Eye (tissue), 1 donor: ENCODE data around the gene ZDHHC22.

Experiments used
- DNase-seq: peaks from one replicate; pipeline ENCODE4 v3.0.0-alpha.2; 2015

The ZDHHC22 gene

DNA sequence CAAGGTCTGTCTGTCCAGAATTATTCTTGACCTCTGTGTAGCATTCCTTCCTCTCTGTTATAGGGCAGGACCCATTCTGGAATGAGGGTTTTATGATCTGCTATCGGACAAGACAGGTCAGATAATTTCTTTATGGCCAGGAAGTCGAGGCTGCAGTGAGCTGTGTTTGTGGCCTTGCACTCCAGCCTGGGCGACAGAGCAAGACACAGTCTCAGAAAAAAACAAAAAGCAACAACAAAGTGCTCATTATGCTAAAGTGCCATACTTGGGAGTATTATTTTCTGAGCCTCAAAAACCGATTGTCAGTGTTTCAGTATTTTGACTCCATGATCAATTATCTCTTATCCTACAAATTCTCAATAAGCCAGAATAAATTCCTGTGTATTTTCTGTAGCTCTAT is 39.4 kb downstream of the ZDHHC22 start:
- no peak for DNase-seq

DNA sequence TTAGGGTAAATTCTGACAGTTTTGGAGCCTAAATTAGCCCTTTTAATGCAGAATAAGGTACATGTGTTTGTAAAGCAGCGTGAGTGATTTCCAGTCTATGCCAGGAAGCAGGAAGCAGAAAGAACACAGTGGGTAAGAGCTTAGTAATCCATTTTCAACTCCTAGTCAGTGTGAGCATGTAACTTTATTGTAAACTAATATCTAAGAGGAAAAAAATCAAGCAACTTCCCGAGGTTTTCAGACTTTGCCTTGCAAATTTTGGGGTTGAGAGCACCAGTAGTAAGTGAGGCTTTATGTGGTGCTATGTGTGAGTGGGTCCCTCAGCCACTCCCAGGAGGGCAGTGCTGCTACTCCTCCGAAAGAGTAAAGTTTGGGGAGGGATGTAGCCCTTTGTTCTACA is 40.6 kb downstream of the ZDHHC22 start:
- DNase-seq = no peak

GRCh38 chr14:77099425-77100167 is 42.0 kb downstream of the ZDHHC22 start:
- DNase-seq = peak; percentile 37

- no peak for DNase-seq
Observed at GRCh38 chr14:77098529-77099353, 42.9 kb downstream of the ZDHHC22 start.

- peak; percentile 100 for DNase-seq
Observed at GRCh38 chr14:77097700-77098528, 43.7 kb downstream of the ZDHHC22 start, which contains the start of gene CIPC. CIPC (plus strand) TSS chr14:77098258; CDS start chr14:77105709, 7,451 bp downstream.

- no peak for DNase-seq
Observed at GRCh38 chr14:77097006-77097699, 44.4 kb downstream of the ZDHHC22 start.

DNA sequence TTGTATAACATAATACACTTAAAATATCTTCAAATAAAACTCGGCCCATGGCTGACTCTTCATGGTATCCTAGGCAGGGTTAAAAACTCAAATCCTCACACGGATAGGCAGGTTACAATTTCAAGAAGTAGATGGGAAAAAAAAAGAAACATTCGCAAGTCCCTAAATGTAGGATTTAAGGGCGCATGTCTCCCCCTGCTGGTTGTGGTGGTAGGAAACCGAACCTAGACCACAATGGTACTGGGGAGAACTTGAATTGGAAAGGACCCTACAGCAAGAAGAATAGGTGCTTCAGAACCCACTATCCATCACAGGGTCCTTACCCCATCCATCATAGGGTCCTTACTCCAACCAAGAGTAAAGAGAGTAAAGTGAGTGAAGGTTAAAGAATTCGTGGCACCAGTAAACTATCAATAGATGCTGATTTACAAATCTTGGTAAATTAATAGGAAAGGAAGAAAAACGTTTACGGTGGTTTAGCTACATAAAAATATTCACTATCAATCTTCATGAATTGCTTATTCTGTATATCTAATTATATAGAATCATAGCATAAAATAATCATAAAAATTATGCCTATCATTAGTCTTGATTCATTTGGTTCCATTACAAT is 46.8 kb downstream of the ZDHHC22 start:
- peak; percentile 92 for DNase-seq

DNA sequence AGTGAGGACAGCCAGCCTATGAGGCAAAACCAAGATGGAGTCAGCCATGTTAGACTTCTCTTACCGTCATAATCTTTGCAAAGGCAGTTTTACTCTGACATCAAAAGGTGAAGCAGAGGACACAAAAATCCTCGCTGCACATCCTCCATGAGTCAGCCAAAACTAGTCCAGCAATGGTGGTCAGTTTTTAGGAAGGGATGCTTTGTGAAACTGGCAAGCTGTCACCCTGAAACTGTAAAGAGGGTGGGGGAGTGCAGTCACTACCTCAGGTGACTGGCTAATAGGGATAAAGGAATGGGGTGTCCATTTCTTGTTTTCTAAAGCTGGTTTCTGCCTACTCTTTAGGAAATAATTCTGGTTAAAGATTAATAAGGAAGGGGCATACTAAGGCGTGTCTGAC is 48.9 kb downstream of the ZDHHC22 start:
- no peak for DNase-seq

DNA sequence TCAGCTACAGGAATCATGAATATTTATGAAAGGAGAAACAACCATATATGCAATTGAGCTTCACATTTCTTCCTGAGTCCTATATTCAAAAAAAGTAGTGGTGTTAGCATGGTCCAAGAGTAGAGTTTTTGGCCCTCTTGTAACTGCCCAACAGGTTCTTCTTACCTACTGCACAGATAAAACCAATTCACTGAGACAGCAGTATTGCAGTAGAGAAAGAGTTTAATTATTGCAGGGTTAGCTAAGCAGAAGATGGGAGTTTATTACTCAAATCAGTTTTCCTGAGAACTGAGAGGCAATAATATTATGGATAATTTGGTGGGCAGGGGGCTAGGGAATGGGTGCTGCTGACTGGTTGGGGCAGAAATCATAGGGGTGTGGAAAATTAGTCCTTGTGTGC is 50.1 kb downstream of the ZDHHC22 start:
- no peak for DNase-seq

- no peak for DNase-seq
Observed at GRCh38 chr14:77088645-77089044, 52.9 kb downstream of the ZDHHC22 start.

DNA sequence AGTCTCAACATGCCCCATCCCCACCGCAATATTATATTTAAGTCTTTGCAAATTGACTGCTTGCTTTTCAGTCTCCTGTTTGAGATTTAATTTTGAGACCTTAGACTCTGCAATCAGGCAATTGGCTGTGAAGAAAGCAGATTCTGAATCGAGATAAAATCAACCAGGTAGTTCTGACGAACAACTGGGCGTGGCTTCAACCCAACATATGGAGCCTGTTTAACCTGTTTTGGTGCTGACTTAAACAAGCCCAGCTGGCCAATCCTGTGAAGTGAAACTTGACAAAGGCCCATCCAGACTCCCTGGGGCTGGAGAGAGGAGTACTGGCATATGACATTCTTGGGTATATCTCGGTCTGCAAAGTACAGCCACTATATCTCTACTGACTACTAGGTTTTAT is 53.4 kb downstream of the ZDHHC22 start:
- peak; percentile 66 for DNase-seq

DNA sequence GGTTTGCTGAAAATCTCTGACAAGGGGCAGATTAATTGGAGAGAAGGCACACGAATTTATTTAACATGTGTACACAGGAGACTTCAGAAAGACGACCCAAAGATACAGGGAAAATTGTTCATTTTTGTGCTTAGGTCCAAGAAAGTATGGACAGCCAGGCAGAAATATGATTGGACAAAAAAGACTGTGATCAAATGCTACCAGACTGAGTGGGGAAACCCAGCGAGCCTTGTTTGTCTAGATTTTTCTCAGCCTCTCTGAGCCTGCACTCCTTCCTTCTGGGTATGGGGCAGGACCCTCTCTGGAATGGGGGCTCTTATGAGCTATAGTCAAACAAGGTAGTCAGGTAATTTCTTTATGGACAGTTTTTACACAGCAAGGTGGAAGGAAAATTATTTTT is 54.0 kb downstream of the ZDHHC22 start:
- no peak for DNase-seq

GRCh38 chr14:77086951-77087350 is 54.6 kb downstream of the ZDHHC22 start:
- DNase-seq = no peak

DNA sequence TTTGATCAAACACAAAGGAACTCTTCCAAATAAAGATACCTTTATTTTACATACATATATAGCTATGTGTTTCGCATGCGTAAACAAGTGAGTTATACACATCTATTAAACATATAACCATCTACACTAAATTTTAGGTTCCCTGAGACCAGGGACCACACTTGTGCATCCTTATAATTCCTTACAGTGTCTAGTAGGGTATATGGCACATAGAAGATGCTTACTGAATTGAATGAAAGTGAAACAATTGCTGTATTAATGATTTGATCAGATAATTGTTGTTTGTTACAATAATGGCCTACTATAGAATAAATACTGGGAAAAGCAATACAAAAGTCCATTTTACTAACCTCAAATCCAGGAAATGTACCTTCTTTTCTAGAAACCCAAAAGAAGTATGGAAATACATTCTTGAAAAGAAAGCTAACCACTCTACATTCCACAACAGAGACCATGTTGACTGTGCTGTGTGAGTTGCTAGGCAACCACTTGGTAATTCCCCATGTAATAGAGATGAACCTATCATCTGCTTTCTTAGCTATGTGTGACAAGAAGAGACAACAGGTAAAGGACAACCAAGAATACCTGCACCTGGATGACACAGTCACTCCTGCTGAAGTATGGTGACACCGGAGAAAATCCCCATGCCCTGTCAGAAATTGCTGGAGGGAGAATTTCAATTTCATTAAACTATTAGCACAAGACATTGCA is 55.4 kb downstream of the ZDHHC22 start:
- DNase-seq = peak; percentile 72

DNA sequence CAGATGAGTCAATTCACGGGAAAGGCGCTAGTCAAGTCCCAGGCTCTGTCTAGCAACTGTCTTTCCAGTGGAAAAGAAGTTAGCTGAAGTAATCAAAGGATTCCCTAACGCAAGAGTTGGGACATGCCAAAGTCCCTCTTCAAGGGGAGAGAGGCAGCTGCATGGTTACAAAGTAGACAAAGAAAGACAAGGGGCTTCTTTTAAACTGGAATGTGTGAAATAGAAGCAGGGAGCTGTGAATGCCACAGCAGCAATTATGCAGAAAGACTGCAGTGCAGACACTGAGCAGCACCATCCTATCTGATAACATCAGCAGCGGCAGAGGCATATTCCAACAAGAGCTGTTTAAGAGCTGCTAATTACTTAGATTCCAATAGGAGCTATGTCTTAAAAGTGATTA is 56.1 kb downstream of the ZDHHC22 start:
- DNase-seq = peak; percentile 68

DNA sequence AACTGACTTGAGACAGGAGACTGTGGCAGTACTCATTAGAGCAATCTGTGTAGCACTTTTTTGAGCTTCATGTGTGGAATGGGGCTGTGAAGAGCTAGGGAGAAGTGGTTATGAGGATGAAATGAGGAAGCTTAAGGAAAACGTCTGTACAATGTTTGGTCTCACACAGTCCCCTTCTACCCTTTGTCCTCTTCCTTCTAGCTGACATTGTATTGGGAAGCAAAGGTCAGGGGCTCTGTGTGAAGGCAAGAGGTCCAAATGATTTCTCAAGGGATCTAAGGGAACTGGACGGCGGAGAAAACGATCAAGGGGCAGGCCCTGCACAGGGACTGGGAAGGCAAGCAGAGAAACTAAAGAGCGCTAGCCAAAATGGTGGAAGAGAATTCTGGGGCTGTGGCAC is 56.6 kb downstream of the ZDHHC22 start:
- peak; percentile 44 for DNase-seq

DNA sequence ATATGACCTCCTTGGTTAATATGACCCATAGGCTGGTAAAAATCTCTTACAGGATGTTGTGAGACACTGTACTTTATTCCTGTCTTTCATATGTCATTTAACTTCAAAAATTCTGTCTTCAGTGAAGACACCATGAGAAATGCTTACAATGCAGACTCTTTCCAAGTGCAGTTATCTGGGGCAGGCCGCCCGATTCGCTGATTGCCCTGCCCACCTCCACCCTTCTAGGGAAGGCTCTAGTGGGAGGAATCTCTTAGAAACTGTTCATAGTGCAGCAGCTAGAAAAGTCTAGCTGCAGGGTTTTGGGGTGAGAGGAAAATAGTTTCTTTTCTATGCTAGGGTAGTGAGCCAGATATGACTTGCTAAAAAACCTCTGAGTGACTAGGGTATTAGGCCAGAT is 58.5 kb downstream of the ZDHHC22 start:
- no peak for DNase-seq

DNA sequence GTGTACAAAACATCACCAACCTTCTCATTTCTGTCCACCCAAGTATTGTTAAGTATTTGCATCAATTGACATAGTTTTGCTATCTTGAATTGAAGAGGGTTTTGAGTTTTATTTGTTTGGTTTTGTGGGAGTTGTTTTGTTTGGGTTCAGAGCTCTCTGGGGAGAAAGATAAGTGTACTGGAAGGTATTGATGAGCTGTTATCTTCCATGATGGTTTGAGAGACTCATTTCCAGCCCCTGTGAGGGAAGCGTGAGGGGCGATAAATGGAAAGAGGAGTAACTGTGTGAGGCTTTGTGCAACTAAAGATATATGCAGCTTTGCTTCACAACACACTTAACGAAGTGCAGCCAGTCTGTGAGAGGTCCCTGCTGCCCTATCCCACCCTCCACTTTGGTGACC is 59.2 kb downstream of the ZDHHC22 start:
- DNase-seq = no peak
